ENCODE measurements around the gene FARSA.
"Not testable (repeated sequence)": the region's sequence is repeated elsewhere in the genome, so short reads cannot be mapped to it uniquely, and the experiment has no call there.

FARSA gene

GRCh38 chr19:12918253-12918652 is 15.3 kb downstream of the FARSA start:
- H3K9ac ChIP-seq (ENCODE audit: low read depth in 1 of 2, low read length in 2 of 2), result no peak overlapping the region

GRCh38 chr19:12915860-12916259 is 17.7 kb downstream of the FARSA start:
- not testable (repeated sequence) for H3K36me3 ChIP-seq (ENCODE audit: control insufficient read depth in 1 of 2, insufficient read depth in 2 of 2, low read length in 2 of 2); H3K27me3 ChIP-seq (ENCODE audit: control insufficient read depth in 1 of 2, insufficient read depth in 2 of 2, low read length in 2 of 2); H3K27ac ChIP-seq (ENCODE audit: low read depth, low read length); H3K4me3 ChIP-seq (ENCODE audit: low read depth in 1 of 2, low read length in 2 of 2); H3K9me3 ChIP-seq (ENCODE audit: control insufficient read depth in 1 of 2, low read length in 2 of 2); H3K9ac ChIP-seq (ENCODE audit: low read depth in 1 of 2, low read length in 2 of 2)
- H3K4me1 ChIP-seq (ENCODE audit: control insufficient read depth in 1 of 2, insufficient read depth in 2 of 2, low read length in 2 of 2), result peaks cover 12 to 15% of the 10 kb centered on the region in 2 donors

More at GRCh38 chr19:12918253-12918652, 15.3 kb downstream of the FARSA start:
- peaks cover 6 to 10% of the 10 kb centered on the region in 2 donors for H3K36me3 ChIP-seq (ENCODE audit: control insufficient read depth in 1 of 2, insufficient read depth in 2 of 2, low read length in 2 of 2)
- H3K4me1 ChIP-seq (ENCODE audit: control insufficient read depth in 1 of 2, insufficient read depth in 2 of 2, low read length in 2 of 2), result peaks cover under 1 to 3% of the 10 kb centered on the region in 2 donors
- H3K27ac ChIP-seq (ENCODE audit: low read depth, low read length), result no peak overlapping the region
- H3K4me3 ChIP-seq (ENCODE audit: low read depth in 1 of 2, low read length in 2 of 2), result no peak overlapping the region
- H3K27me3 ChIP-seq (ENCODE audit: control insufficient read depth in 1 of 2, insufficient read depth in 2 of 2, low read length in 2 of 2), result no peaks in the 10 kb centered on the region
- H3K9me3 ChIP-seq (ENCODE audit: control insufficient read depth in 1 of 2, low read length in 2 of 2), result no peaks in the 10 kb centered on the region

GRCh38 chr19:12913851-12914690 is 19.4 kb downstream of the FARSA start:
- Histone ChIP-seq H3K4me1 (ENCODE audit: control insufficient read depth in 1 of 2, insufficient read depth in 2 of 2, low read length in 2 of 2) (peaks cover 12 to 15% of the 10 kb centered on the region in 2 donors), H3K9ac (ENCODE audit: low read depth in 1 of 2, low read length in 2 of 2) (no peak overlapping the region), H3K27ac (ENCODE audit: low read depth, low read length) (peak overlapping the region; percentile 5), H3K36me3 (ENCODE audit: control insufficient read depth in 1 of 2, insufficient read depth in 2 of 2, low read length in 2 of 2) (no peaks in the 10 kb centered on the region), H3K9me3 (ENCODE audit: control insufficient read depth in 1 of 2, low read length in 2 of 2) (no peaks in the 10 kb centered on the region), H3K27me3 (ENCODE audit: control insufficient read depth in 1 of 2, insufficient read depth in 2 of 2, low read length in 2 of 2) (no peaks in the 10 kb centered on the region), H3K4me3 (ENCODE audit: low read depth in 1 of 2, low read length in 2 of 2) (peak overlapping the region in 1 of 2 donors; percentile 26)

GRCh38 chr19:12913011-12913561 is 20.4 kb downstream of the FARSA start:
- H3K27ac ChIP-seq (ENCODE audit: low read depth, low read length), result peak overlapping the region; percentile 5
- H3K4me1 ChIP-seq (ENCODE audit: control insufficient read depth in 1 of 2, insufficient read depth in 2 of 2, low read length in 2 of 2), result peaks cover 12 to 15% of the 10 kb centered on the region in 2 donors
- H3K9ac ChIP-seq (ENCODE audit: low read depth in 1 of 2, low read length in 2 of 2), result peak overlapping the region in 1 of 2 donors; percentile 25
- no peaks in the 10 kb centered on the region for H3K9me3 ChIP-seq (ENCODE audit: control insufficient read depth in 1 of 2, low read length in 2 of 2)
- peak overlapping the region in 1 of 2 donors; percentile 26 for H3K4me3 ChIP-seq (ENCODE audit: low read depth in 1 of 2, low read length in 2 of 2)
- no peaks in the 10 kb centered on the region for H3K36me3 ChIP-seq (ENCODE audit: control insufficient read depth in 1 of 2, insufficient read depth in 2 of 2, low read length in 2 of 2)
- H3K27me3 ChIP-seq (ENCODE audit: control insufficient read depth in 1 of 2, insufficient read depth in 2 of 2, low read length in 2 of 2), result no peaks in the 10 kb centered on the region

- Histone ChIP-seq H3K9me3 (ENCODE audit: control insufficient read depth in 1 of 2, low read length in 2 of 2) (no peaks in the 10 kb centered on the region), H3K27ac (ENCODE audit: low read depth, low read length) (no peak overlapping the region), H3K36me3 (ENCODE audit: control insufficient read depth in 1 of 2, insufficient read depth in 2 of 2, low read length in 2 of 2) (no peaks in the 10 kb centered on the region), H3K9ac (ENCODE audit: low read depth in 1 of 2, low read length in 2 of 2) (peak overlapping the region in 1 of 2 donors; percentile 25), H3K4me1 (ENCODE audit: control insufficient read depth in 1 of 2, insufficient read depth in 2 of 2, low read length in 2 of 2) (peaks cover 12 to 15% of the 10 kb centered on the region in 2 donors), H3K4me3 (ENCODE audit: low read depth in 1 of 2, low read length in 2 of 2) (no peak overlapping the region), H3K27me3 (ENCODE audit: control insufficient read depth in 1 of 2, insufficient read depth in 2 of 2, low read length in 2 of 2) (no peaks in the 10 kb centered on the region)
Observed at GRCh38 chr19:12912571-12912970, 20.9 kb downstream of the FARSA start.

- Histone ChIP-seq H3K4me1 (ENCODE audit: control insufficient read depth in 1 of 2, insufficient read depth in 2 of 2, low read length in 2 of 2) (peaks cover 1% of the 10 kb centered on the region in 2 donors), H3K27ac (ENCODE audit: low read depth, low read length) (no peak overlapping the region), H3K4me3 (ENCODE audit: low read depth in 1 of 2, low read length in 2 of 2) (no peak overlapping the region), H3K9me3 (ENCODE audit: control insufficient read depth in 1 of 2, low read length in 2 of 2) (no peaks in the 10 kb centered on the region), H3K27me3 (ENCODE audit: control insufficient read depth in 1 of 2, insufficient read depth in 2 of 2, low read length in 2 of 2) (no peaks in the 10 kb centered on the region), H3K36me3 (ENCODE audit: control insufficient read depth in 1 of 2, insufficient read depth in 2 of 2, low read length in 2 of 2) (no peaks in the 10 kb centered on the region), H3K9ac (ENCODE audit: low read depth in 1 of 2, low read length in 2 of 2) (no peak overlapping the region)
Observed at GRCh38 chr19:12907166-12907565, 26.3 kb downstream of the FARSA start.

- H3K9me3 ChIP-seq (ENCODE audit: control insufficient read depth in 1 of 2, low read length in 2 of 2), result no peaks in the 10 kb centered on the region
- H3K36me3 ChIP-seq (ENCODE audit: control insufficient read depth in 1 of 2, insufficient read depth in 2 of 2, low read length in 2 of 2), result peaks cover 7 to 16% of the 10 kb centered on the region in 2 donors
- no peaks in the 10 kb centered on the region for H3K4me1 ChIP-seq (ENCODE audit: control insufficient read depth in 1 of 2, insufficient read depth in 2 of 2, low read length in 2 of 2)
- H3K9ac ChIP-seq (ENCODE audit: low read depth in 1 of 2, low read length in 2 of 2), result no peak overlapping the region
- H3K4me3 ChIP-seq (ENCODE audit: low read depth in 1 of 2, low read length in 2 of 2), result no peak overlapping the region
- no peak overlapping the region for H3K27ac ChIP-seq (ENCODE audit: low read depth, low read length)
- no peaks in the 10 kb centered on the region for H3K27me3 ChIP-seq (ENCODE audit: control insufficient read depth in 1 of 2, insufficient read depth in 2 of 2, low read length in 2 of 2)
Observed at GRCh38 chr19:12899891-12900518, 33.5 kb downstream of the FARSA start.

- H3K9ac ChIP-seq (ENCODE audit: low read depth in 1 of 2, low read length in 2 of 2), result no peak overlapping the region
- H3K27me3 ChIP-seq (ENCODE audit: control insufficient read depth in 1 of 2, insufficient read depth in 2 of 2, low read length in 2 of 2), result no peaks in the 10 kb centered on the region
- peaks cover 6 to 7% of the 10 kb centered on the region in 2 donors for H3K4me1 ChIP-seq (ENCODE audit: control insufficient read depth in 1 of 2, insufficient read depth in 2 of 2, low read length in 2 of 2)
- no peaks in the 10 kb centered on the region for H3K9me3 ChIP-seq (ENCODE audit: control insufficient read depth in 1 of 2, low read length in 2 of 2)
- no peak overlapping the region for H3K4me3 ChIP-seq (ENCODE audit: low read depth in 1 of 2, low read length in 2 of 2)
- no peak overlapping the region for H3K27ac ChIP-seq (ENCODE audit: low read depth, low read length)
- peaks cover 7 to 32% of the 10 kb centered on the region in 2 donors for H3K36me3 ChIP-seq (ENCODE audit: control insufficient read depth in 1 of 2, insufficient read depth in 2 of 2, low read length in 2 of 2)
Observed at GRCh38 chr19:12896460-12896859, 37.1 kb downstream of the FARSA start.

GRCh38 chr19:12893582-12893981 is 39.9 kb downstream of the FARSA start:
- H3K9ac ChIP-seq (ENCODE audit: low read depth in 1 of 2, low read length in 2 of 2), result no peak overlapping the region
- H3K27ac ChIP-seq (ENCODE audit: low read depth, low read length), result no peak overlapping the region
- no peaks in the 10 kb centered on the region for H3K9me3 ChIP-seq (ENCODE audit: control insufficient read depth in 1 of 2, low read length in 2 of 2)
- peaks cover 12 to 14% of the 10 kb centered on the region in 2 donors for H3K4me1 ChIP-seq (ENCODE audit: control insufficient read depth in 1 of 2, insufficient read depth in 2 of 2, low read length in 2 of 2)
- no peak overlapping the region for H3K4me3 ChIP-seq (ENCODE audit: low read depth in 1 of 2, low read length in 2 of 2)
- H3K36me3 ChIP-seq (ENCODE audit: control insufficient read depth in 1 of 2, insufficient read depth in 2 of 2, low read length in 2 of 2), result peaks cover 7 to 32% of the 10 kb centered on the region in 2 donors
- no peaks in the 10 kb centered on the region for H3K27me3 ChIP-seq (ENCODE audit: control insufficient read depth in 1 of 2, insufficient read depth in 2 of 2, low read length in 2 of 2)

GRCh38 chr19:12891553-12892021 is 41.9 kb downstream of the FARSA start:
- H3K4me1 ChIP-seq (ENCODE audit: control insufficient read depth in 1 of 2, insufficient read depth in 2 of 2, low read length in 2 of 2), result peaks cover 12 to 14% of the 10 kb centered on the region in 2 donors
- H3K27me3 ChIP-seq (ENCODE audit: control insufficient read depth in 1 of 2, insufficient read depth in 2 of 2, low read length in 2 of 2), result no peaks in the 10 kb centered on the region
- no peaks in the 10 kb centered on the region for H3K9me3 ChIP-seq (ENCODE audit: control insufficient read depth in 1 of 2, low read length in 2 of 2)
- H3K27ac ChIP-seq (ENCODE audit: low read depth, low read length), result no peak overlapping the region
- peaks cover 7 to 17% of the 10 kb centered on the region in 2 donors for H3K36me3 ChIP-seq (ENCODE audit: control insufficient read depth in 1 of 2, insufficient read depth in 2 of 2, low read length in 2 of 2)
- H3K9ac ChIP-seq (ENCODE audit: low read depth in 1 of 2, low read length in 2 of 2), result peak overlapping the region; percentile 86 to 87
- H3K4me3 ChIP-seq (ENCODE audit: low read depth in 1 of 2, low read length in 2 of 2), result peak overlapping the region; percentile 99

All from duodenal mucosa (tissue), 2 donors.